GM19452 (cell line): ENCODE data around the gene CDHR4.
"Not testable (repeated sequence)": the region's sequence is repeated elsewhere in the genome, so short reads cannot be mapped to it uniquely, and the experiment has no call there.

Source experiments
- ATAC-seq: cut with Tn5 transposase; IDR thresholded peaks from one replicate; pipeline ENCODE4 v1.9.1; 2021; ENCODE audit not compliant: unreplicated experiment

The CDHR4 gene

DNA sequence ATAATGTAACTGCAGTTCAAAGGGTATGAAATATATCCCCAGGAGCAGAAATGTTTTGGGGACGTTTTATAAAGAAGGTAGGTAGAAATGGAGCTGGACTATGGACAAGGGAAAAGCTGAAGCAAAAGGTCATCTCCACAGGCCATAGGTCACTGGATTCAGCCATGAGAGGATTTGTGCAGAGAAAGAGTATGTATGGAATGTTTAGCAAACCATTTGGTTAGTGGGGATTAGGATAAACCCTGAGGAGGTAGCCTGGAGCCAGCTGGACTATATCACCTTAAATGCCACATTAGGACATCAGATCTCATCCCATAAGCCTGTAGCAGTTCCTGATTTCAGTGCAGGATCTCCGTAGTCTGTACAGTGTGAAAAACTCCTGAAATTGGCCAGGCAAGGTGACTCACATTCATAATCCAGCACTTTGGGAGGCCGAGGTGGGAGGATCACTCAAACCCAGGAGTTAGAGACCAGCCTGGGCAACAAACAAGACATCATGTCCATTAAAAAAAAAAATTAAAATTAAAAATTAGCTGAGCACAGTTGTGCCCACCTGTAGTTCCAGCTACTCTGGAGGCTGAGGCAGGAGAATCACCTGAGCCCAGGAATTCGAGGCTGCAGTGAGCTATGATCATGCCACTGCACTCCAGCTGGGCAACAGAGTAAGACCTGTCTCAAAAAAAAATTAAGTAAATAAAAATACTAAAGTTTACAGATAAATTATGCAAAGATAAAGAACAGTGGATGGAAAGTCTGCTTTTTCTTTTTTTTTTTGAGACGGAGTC lies 18.1 kb downstream of the CDHR4 start:
- no peak for ATAC-seq

DNA sequence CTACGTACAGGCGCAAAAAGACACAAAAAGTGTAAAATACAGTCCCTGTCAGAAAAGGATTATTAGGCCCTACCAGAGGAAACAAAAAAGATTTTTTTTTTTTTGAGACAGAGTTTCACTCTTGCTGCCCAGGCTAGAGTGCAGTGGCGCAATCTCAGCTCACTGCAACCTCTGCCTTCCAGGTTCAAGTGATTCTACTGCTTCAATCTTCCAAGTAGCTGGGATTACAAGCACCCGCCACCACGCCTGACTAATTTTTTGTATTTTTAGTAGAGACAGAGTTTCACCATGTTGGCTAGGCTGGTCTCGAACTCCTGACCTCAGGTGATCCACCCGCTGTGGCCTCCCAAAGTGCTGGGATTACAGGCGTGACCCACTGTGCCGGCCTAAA lies 18.7 kb downstream of the CDHR4 start:
- ATAC-seq: not testable (repeated sequence)

DNA sequence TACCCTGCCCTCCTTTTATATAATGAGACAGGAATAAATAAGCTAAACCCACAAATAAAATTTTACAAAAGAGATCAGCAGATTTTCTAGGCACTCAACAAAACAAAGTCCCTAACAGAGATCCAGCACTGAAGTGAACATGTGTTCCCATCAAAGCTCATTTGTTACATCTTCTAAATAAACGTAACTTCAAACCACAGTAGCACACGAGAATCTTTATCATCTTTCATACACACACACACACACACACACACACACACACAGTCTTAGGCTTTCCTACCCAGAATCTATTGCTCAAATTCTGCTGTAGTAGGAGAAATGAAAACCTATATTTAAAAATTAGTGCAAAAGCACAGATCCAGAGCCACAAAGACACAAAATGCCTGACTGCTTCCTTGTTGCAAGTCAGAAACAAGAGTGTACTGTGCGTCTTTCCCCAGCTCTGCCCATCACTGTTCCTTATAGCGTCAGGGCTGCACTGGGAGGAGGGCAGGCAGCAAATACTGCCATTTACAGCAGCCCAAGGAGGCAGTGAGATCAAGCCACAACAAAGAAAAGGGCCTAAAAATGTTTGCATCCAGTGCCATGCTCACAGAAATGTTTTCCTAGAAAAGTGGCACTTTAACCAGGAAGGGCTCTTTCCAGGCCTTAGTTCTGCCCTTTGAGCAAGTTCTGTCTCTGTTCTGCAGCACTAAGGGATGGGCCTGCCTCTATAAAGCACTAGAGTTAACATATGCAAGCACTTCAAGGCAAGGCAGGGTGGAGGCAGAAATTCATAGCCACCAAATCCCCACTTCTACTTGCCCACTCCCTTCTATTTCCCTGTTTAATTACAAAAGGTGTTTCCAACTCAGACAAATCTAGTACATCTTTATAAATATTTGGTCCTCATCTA lies 19.3 kb downstream of the CDHR4 start:
- no peak for ATAC-seq

DNA sequence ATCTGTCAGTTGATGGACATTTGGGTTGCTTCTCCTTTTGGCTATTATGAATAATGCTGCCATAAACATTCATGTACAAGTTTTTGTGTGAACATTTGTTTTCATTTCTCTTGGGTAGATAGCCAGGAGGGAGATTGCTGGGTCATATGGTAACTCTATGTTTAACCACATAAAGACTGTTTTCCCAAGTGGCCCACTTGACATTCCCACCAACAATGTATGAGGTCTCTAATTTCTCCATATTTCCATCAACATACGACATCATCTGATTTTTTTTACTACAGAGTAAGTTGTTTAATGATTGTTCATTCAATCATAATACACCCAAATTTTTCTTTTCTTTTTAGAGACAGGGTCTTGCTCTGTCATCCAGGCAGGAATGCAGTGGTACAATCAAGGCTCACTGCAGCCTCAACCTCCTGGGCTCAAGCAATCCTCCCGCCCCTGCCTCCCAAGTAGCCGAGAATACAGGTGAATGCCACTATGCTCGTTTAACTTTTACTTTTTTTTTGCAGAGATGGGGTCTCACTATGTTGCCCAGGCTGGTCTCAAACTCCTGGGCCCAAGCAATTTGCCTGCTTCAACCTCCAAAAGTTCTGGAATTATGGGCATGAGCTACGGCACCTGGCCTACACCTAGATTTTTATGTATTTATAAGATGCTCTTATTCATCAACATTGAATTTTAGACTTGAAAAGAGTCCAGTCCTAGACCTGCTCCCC lies 20.2 kb downstream of the CDHR4 start:
- ATAC-seq: no peak

DNA sequence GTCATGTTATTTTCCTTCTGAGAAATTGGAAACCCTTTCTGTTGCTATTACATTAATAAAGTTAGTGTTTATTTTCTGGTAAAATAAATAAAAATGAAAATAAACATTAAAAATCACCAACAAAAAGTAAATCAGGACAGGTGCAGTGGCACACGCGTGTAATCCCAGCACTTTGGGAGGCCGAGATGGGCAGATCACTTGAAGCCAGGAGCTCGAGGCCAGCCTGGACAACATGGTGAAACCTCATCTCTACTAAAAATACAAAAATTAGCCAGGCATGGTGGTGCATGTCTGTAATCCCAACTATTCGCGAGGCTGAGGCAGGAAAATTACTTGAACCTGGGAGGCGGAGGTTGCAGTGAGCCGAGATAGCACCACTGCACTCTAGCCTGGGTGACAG lies 23.6 kb downstream of the CDHR4 start:
- ATAC-seq: not testable (repeated sequence)

DNA sequence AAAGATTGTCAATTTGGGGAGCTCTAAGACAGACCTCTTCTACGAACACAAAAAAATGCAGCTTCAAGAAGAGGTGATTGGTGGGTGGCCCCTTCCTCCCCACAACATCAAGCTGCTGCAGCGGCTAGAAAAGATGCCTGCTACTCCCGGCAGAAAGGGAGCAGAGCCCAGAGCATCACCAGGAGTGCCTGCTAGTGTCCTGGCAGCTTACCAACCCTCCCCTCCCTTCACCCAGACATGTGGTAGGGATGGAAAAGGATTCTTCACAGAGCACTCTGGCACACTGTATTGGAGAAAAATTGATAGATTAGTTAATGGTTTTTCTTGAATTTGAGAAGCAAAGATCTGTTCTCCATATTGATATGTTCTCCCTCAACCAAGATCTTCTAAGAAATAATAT lies 24.1 kb downstream of the CDHR4 start:
- ATAC-seq: no peak

DNA sequence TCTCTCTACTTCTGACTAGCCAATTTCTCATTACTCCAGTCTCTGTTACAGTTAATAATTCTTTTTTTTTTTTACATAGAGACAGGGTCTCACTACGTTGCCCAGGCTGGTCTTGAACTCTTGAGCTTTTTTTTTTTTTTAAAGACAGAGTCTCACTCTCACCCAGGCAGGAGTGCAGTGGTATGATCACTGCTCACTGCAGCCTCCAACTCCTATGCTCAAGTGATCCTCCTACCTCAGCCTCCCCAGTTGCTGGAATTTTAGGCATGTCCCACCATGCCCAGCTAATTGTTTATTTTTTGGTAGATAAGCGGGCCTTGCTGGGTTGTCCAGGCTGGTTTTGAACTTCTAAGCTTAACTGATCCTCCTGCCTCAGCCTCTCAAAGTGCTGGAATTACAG lies 27.0 kb downstream of the CDHR4 start:
- no peak for ATAC-seq

DNA sequence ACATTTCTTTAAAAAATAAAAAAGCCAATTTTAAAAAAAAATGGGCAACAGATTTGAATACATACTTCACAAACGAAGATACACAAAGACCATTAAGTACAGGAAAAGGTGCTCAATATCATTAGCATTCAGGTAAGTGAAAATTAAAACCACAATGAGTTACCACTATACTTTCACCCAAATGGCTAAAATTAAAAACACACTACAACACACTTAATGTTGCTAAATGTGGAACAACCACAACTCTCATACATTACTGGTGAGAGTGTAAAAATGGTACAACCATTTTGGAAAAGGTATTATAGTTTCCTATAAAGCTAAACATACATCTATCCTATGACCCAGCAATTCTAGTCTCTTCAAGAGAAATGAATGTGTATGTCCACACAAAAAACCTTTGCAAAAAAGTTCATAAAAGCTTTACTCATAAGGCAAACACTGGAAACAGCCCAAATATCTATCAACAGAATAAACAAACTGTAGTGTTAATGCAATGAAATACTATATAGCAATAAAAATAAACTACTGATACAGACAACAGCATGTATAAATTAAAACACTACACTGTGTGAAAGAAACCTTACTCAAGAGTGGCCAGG lies 28.2 kb downstream of the CDHR4 start:
- ATAC-seq: no peak

DNA sequence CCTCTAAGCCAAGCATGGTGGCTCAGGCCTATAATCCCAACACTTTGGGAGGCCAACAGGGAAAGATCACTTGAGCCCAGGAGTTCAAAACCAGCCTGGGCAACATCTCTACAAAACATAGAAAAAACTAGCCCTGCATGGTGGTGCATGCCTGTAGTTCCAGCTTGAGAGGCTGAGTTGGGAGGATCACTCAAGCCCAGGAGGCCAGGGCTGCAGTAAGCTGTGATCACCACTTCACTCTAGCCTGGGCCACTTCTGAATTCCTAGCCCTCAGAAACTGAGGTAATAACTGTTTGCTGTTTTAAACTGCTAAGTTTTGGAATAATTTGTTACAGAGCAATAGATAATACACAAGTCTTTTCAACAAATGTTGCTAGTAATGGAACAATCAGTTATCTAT lies 29.7 kb downstream of the CDHR4 start:
- no peak for ATAC-seq

DNA sequence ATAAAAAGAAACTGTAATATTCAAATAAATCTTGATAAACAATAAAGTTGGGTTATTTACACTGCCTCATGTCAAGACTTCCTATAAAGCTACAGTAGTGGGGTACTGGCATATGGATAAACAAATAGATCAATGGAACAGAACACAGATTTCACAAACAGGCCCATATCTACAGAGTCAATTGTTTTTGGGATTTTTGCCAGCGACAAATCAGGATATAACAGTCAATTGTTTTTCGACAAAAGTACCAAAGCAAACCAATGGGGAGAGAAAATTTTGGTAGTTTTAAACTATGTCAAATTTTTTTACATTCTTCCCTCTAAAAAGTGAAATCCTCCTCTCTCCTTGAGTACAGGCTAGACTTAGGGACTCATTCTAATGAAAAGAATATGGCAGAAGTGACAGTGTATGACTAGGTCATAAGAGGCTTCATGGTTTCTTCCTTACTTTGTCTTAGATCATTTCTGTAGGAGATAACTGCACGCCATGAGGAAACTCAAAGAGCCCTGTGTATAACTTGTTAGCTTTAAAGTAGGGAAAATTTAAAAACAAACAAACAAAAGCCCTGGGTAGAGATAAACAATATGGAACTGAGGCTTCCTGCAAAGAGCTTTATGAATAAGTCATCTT lies 30.3 kb downstream of the CDHR4 start:
- ATAC-seq: no peak

DNA sequence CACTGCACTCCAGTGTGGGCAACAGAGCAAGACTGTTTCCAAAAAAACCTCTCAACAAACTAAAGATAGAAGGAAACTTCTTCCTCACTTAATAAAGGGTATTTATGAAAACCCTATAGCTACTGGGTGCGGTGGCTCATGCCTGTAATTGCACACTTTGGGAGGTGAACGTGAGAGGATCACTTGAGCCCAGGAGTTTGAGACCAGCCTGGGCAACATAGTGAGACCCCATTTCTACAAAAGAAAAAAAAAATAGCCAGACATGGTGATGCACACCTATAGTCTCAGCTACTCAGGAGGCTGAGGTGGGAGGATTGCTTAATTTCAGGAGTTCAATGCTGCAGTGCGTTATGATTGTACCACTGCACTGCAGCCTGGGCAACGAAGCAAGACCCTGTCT lies 35.7 kb downstream of the CDHR4 start:
- ATAC-seq: no peak

DNA sequence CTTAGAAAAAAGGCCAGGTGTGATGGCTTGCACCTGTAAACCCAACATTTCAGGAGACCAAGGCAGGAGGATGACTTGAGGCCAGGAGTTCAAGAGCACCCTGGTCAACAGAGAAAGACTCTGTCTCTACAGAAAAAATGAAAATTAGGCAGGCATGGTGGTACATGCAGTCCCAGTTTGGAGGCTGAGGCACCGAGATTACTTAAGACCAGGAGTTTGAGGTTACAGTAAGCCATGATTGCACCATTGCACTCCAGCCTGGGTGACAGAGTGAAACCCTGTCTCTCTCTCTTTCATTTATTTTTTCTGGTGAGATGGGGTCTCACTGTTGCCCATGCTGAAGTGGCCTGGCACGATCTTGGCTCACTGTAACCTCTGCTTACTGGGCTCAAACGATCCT lies 38.0 kb downstream of the CDHR4 start:
- ATAC-seq: no peak

DNA sequence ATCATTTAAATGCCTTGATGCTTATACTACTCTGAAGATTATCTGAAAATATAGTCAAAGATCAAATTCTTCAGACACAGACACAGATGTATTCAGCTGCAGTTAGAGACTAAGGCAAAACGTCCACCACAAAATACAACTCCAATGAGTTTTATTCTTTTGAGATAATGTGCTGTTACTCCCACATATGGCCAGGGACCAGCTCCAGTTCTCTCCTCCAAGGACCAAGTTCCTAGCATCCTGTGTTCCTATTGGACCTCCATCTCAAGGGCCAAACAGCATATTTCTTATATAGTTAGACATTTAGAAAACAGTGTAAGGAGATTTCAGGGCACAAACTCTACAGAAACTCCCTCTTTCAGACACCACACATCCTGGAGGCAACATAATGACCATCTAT lies 40.4 kb downstream of the CDHR4 start:
- no peak for ATAC-seq

DNA sequence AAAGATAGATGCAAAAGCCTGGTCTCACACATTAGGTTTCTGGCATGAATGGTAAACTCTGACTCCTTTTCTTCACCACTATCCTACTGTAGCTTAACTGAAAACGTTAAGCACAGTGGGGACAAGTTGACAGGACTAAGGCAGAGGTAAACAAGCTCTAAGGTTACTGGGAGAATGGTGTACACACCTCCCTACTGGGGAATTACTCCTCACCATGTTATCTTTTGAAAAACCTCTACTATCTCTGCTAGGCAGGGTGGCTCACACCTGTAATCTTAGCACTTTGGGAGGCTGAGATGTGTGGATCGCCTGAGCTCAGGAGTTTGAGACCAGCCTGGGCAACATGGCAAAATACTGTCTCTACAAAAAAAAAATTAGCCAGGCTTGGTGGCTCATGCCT lies 42.5 kb downstream of the CDHR4 start:
- no peak for ATAC-seq

DNA sequence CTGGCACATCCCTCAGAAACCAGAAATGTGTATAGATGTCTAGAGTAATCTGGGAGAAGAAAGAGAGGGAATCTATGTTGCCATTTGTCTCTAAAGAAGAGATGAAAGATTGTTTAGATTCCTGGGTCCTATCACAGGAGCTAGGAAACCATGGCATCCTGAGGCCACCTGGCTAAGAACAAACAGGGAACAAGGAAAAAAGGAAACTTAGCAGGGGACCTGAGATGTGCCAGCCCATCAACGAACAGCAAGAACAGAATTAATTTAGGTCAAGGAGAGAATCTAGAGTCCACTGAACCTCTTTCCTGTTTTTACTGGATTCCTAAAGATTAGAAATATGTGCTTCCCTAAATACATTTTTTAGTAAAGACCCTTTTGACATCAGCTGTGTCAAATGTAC lies 43.6 kb downstream of the CDHR4 start:
- ATAC-seq: no peak

DNA sequence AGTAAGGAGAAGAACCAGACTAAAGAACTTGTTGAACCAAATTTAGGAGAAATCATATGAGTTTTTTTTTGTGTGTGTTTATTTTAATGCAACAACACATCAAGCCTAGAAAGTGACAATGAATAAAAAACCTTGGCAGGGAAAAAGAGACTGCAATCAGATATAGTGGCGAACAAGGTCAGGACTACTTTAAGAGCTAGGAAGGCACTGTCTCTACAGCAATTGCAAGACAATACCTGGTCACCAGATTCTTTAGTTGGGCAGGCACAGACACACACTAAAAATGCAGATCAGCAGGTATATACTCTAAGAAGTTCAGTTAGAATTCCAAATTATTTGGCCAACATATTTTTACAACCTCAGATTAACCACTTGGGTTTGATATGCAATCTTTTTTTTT lies 45.1 kb downstream of the CDHR4 start:
- ATAC-seq: no peak

DNA sequence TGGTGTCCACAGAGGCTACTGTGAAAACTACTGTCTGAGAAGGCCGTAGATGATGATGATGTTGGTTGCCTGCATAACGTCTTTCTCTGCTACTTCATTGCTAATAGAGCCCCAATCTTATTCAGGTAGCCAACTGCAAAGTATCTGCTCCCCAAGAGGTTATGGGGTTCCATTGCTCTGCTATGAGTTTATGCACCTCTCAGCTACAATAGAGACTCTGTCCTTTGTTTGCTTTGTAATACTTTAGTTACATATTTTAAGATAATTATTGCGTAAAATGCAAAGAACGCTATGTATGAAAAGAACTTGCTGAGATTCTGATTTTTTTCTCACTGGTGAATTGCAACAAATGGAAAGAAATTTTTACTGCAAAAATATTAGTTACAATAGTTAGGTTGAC lies 48.2 kb downstream of the CDHR4 start:
- ATAC-seq: no peak

DNA sequence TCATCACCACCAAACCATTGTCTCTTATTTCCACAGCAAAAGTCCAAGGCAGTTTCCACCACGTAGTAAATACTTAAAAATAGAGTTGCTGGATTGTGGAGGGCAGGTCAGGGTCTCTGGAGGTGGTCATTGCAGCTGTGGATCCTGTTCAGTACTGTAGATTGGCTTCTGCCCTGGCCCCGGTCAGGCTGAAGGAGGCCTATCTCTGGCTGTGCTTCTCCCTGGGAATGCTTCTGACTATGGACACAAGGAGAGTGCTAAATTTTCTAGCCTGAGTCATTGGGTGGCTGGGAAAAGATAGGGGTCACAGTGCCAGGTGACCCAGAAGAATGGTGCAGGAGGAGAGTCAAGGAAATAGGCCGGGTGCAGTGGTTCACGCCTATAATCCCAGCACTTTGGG lies 49.6 kb downstream of the CDHR4 start:
- ATAC-seq: no peak

DNA sequence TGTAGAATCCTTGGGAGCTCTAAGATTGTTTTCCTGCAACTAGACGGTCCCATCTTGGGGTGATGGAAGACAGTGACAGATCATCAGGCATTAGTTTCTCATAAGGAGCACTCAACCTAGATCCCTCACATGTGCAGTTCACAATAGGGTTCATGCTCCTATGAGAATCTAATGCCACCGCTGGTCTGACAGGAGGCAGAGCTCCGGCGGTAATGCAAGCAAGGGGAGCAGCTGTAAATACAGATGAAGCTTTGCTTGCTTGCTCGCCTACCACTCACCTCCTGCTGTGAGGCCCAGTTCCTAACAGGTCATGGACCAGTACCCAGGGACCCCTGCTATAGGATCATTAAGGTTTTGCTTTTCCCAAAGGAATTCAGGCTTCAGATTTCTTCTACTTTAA lies 50.8 kb downstream of the CDHR4 start:
- not testable (repeated sequence) for ATAC-seq

DNA sequence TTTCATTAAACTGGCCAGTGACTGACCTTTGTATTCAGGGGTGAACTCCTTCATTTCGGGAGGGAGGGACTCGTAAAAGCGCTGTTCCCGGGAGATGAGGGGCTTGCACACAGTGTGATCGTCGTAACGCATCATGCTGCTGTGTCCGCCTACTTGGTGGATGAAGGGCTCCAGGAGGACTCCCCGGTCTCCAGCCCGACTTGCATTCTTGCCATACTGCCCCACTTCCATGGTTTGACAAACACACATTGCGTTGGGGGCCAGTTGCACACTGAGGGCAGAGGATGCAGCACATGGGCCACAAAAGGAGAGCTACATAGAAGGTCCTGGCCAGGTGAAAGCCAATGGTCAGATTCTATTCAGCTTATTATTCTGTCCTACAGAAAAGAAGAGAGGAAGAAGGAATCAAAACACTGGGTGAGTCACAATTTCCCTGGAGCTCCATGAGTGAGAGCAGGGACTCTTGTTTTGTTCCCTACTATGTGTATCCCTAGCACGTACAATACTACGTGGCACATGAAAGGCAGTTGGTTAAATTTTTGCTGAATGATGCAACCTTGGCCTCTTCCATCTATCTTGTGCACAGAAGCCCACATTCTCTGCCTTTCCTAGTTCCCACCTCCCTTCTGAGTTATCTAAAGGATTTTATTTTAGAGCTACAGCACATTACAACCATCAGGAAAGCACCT lies 51.7 kb downstream of the CDHR4 start:
- ATAC-seq: no peak
